PFSK-1 (cell line): ENCODE data around the gene CRYBA4.

ENCODE experiments used
- POLR2AphosphoS5 ChIP-seq: IDR thresholded peaks from 2 replicates; pipeline ENCODE4 v1.6.1; 2012; ENCODE audit warnings: low read depth, mild to moderate bottlenecking, control low read depth, low read length, moderate library complexity
- REST ChIP-seq, 2 experiments: IDR thresholded peaks; 2 replicates each; pipeline versions ENCODE4 v1.6.1 to v1.8.0; 2011 to 2012; ENCODE audit warnings: low read depth in 2 of 2, low read length in 2 of 2, control low read depth in 1 of 2, inconsistent platforms in 1 of 2, mild to moderate bottlenecking in 1 of 2, moderate library complexity in 1 of 2; ENCODE audit not compliant: insufficient read depth in 1 of 2
- TAF1 ChIP-seq: IDR thresholded peaks from 2 replicates; pipeline ENCODE4 v1.6.1; 2012; ENCODE audit warnings: low read length, control low read depth, borderline replicate concordance; ENCODE audit not compliant: insufficient read depth

DNA sequence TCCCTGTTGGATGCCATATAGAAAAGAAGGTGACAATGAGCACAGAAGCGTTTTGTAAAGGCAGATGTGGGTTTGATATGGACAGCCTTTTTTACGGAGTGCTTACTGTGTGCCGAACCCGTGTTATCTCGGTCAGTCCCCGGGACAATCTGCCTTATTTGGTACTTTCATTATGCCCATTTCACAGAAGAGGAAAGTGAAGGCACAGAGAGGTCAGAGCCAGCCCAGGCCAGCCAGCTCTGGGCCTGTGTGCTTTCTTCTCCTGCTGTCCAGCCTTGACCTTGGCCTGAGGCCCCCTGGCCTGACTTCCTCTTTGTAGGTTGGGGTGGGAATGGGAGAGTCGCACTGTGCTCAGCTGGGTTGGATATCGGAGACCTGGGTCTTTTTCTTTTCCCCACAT, 3.3 kb upstream of the CRYBA4 start:
- no peak for TF ChIP-seq TAF1
- no peak for TF ChIP-seq POLR2AphosphoS5
- no peak for TF ChIP-seq REST (IDR thresholded peaks at IDR 0.05; ENCODE audit: insufficient read depth in 1 of 2, low read depth in 2 of 2, low read length in 2 of 2)
